ENCODE data around the gene LOXL1.

- TF ChIP-seq CTCF (IDR thresholded peaks at IDR 0.05; ENCODE audit: low read depth, low read length), result no peak
- TF ChIP-seq MAX (IDR thresholded peaks at IDR 0.05; ENCODE audit: low read depth, low read length), result no peak
These were observed 37.1 kb upstream of the LOXL1 start for GRCh38 chr15:73889053-73889761.

All from NB4 (cell line).